GM19238 (cell line): ENCODE results near the gene DOCK4.

Source experiments
- DNase-seq: peaks from one replicate; pipeline ENCODE4 v3.0.0; 2011; ENCODE audit warnings: low spot score; ENCODE audit not compliant: insufficient read length

The DOCK4 gene

DNA sequence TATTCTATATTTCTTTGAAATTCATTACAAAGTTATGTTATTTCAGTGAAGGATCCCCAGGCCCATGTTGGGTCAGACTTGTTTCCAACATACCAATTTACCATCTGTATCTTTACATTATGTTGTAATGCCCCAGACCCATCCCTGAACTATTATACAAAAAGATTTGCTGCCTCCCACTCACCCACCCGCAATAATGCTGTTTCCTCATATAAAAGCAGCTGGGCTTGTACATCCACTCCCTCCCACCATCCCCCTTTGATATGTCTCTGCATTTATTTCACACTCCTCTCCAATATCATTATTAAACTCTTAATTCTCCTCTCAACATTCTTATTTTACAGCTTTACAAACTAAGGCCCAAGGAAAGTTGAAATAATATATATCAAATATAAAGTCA lies 153.7 kb downstream of the DOCK4 start:
- DNase-seq, result no peak

DNA sequence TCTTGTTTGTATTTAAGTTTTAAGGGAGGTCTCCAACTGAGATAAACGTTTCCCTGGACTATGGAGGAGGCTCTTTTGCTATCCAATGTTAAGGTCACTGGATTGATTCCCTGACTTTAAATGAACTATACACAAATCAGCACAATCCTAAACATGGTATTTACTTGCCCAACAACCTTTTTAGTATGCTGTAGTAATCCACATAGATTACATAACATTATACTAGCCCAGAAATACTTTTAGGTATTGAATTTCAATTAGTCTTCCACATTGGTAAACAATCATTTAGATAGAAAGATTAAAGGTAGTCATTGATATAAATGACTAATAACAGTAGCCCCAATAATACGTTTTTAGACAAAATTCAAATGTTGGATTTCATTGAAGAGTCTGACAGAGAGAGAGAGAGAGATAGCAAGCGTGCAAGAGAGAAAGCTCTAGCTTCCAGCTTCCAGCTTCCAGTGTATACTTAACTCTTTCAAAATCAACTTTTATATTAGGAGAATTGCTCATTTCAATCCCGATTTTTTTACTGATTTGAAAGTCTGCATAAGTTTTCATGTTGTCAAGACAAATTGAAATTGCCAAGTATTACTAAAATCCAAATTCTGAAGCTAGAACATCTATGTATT lies 155.8 kb downstream of the DOCK4 start:
- DNase-seq, result no peak

DNA sequence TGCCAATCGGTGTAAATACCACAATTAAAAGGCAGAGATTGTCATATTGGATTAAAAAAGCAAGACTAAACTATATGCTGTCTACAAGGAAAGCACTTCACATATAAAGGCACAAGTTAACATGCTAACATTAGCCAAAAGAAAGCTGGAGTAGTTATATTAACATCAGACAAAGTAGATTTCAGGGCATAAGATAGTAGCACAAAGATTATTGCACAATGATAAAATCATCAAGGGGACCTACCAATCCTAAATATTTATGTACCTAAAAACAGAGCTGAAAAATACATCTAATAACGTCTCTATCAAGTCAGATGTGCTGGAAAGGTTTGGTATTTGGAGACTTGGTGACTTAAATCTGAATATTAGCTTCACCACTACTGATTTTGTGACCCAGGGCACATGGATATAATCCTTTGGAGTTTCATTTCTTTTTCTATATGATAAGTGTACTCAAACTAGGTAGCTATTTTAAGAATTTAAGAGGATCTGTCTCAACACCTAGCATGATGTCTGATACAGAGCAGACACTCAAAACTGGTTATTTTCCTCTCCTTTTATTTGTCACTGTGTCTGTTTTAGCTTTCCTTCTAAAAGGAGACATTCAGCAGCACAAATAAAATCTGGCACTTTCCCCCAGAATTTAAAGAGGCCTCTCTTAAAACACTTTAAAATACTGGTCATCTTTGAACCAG lies 156.5 kb downstream of the DOCK4 start:
- DNase-seq, result no peak

DNA sequence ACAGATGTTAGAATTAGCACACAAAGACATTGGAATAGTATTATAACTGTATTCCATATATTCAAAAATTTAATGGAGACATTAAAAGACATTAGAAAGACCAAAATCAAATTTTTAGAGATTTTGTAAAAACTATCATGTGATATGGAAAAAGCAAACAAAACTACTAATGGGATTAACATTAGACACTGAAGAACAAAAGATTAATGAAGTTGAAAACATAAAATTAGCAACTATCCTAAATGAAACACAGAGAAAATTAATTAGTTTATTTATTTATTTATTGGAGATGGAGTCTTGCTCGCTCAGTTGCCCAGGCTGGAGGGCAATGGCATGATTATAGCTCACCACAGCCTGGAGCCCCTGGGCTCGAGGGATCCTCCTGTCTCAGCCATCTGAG lies 158.8 kb downstream of the DOCK4 start:
- DNase-seq, result no peak

DNA sequence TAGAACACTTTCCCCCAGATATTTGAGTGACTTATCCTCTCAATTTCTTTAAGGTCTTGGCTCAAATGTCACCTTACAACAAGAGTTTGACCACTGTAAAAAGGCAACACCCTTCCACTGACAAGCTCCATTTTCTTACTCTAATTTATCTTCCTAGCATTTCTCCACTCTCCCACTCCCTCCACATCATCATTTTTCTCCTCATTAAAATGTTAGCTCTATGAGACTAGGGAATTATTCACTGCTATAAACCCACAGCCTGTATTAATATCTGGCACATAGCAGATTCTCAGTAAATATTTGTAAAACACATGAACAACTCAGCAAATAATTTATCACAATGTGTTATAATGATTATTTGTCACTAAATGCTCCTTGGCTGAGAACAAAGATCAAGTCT lies 161.0 kb downstream of the DOCK4 start:
- DNase-seq, result no peak

DNA sequence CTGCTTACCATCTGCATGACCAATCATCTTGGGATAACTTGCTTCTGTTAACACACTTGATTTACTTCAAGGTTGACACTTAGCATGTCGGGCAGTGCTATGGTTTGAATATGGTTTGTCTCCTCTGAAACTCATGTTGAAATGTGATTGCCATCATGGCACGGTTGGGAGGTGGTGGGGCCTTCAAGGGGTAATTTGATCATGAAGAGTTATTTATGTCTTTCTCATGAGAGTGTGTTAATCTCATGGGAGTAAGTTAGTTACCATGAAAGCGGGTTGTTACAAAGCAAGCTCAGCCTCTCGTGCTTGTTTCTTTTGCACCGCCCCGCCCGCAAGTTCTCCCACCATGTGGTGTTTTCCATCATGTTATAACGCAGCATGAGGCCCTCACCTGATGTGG lies 163.6 kb downstream of the DOCK4 start:
- DNase-seq, result no peak

DNA sequence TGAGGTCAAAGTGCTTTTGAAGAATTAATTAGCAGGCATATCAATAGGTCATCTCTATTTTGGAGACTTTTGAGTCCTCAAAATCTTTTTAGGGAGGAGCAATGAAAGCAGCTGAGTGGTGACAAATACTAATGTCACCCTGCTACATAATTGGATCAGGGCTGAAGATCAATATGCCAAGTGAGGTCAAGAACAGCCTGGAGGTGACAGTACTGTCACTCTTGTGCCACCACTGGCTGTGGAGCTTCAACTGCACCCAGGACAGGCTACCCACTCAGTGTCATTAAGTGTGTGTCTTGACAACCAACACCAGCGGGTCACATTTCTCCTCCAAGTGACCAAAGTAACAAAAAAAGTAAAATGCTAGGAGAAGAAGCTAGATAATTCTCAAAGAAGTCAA lies 167.8 kb downstream of the DOCK4 start:
- DNase-seq, result no peak

DNA sequence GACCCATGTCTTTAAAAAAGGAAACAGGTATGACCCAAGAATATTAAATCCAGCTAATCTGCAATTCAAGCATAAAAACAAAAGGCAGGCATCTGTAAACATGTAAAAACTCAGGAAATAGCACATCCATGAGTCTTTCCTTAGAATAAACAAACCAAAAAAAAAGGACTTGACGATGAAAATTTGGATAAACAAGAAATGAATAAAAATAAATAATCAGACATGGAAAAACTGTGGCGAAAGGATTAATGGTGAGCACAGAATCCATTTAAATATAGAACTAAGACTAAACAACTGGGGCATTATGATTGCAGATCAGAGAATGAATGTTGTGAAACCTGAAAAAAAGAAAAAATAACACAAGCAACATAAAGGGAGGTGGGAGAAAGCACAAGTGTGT lies 170.1 kb downstream of the DOCK4 start:
- DNase-seq, result no peak

DNA sequence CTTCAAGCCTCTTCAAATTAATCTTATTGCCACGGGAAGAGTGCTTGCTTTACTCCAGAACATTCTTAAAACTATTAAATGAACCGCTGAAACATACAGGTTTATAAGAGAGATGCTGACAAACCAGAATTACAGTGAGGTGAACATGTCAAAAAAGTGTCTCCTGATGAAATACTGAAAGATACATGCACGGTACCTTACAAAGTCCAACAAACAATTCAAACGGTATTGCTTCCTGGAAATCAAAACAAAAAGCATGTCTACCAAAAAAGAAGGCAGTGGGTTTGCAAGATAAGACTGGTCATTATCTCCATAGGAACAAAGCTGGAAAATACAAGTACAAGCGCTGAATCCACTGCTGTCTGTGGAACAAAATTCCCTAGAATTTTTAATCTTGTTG lies 174.5 kb downstream of the DOCK4 start:
- no peak for DNase-seq

DNA sequence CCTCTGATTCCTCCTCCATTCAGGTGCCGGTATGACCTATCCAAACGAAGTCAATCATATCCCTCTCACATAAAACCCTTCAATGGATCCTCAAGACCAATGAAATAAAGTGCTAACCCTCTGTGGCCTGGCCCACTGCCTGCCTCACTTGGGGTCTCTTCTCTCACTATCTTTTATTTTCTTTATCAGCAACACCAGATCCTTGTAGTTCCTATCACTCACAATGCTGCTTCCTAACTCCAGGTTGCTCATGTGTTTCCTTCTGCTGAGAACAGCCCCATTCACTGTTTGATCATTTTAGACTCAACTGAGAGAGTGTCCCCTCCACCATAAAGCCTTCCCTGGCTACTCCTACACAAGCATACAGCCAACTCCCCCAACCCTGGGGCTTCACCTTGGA lies 180.6 kb downstream of the DOCK4 start:
- no peak for DNase-seq

DNA sequence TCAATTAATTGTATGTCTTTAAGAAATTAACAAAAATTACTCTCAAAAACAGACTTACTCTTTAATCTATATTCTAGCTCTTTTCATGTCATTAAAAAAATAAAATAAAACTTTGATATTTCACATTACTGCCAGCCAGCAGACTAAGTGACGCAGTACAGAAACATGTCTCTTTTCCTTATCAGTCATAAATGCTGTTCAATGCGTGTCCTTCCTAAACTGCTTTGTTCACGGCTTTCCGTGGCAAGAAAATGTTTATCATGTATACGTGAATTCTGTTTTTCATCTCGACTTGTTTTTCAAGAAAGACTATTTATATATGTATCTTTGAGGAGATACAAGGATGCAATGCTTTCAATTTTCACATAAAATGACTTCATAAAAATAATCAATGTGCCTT lies 182.4 kb downstream of the DOCK4 start:
- DNase-seq, result no peak

DNA sequence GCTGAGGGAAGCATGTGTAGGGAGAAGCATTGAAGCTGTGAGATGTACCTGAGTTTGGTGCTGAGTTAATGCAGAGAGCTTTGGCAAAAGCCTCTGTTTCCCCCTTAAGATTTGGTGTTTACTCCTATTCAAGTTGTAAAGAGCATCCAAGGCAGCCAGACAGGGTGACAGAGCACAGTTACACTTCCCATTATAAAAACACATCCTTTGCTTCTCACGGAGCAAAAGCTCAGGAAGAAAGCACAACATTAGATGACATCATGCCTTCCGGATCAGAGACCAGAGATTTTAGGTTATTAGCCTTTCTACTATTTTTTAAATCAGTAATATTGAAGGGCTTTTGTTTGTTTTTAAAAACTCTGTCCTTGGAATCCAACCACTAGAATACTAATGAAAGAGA lies 182.9 kb downstream of the DOCK4 start:
- no peak for DNase-seq

DNA sequence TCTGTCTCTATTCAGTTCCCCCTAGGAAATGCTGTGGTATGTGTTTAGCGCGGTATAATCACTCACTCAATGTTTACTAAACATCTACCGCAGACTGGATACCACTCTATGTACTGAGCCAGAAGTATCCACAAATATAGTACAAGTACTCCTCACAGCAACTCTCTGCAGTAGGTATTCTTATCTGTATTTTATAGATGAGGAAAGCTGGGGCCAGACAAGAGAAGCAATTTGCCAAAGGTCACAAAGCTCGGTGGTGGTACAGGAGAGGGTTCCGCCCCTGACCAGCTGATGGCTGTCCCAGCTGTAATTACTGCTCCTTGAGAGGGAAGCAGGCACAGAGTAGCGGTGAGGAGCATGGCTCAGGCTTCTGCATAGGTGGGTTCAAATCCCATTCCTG lies 184.1 kb downstream of the DOCK4 start:
- no peak for DNase-seq

DNA sequence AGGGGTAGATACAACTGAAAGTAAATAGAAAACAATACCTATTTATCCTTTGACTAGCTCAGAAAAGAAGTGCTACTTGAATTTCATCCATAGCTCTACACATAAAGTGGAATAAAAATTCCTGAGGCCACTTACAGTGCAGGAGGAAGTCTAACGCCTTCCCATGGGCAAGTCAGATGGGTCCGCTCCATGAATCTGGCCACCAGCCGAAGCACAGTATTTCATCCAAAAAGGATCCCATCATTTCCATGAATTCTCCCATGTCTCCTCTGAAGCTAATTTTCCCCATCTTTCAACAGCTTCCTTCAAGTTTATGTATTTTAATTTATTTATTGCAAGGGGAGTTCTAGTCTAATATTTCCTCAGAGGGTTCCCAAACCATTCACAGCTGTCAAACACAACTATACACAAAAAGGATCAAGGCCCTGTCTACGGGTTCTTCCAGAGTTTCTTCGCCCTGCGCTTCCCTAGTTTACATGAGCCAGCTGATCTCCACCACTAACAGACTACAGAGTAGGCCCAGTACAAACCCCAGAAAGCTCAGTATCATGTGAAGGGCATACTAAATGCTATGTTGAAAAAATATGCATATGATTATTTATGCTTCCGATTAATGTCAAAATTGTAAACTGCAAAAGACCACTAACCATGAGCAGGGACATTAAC lies 184.7 kb downstream of the DOCK4 start:
- no peak for DNase-seq

DNA sequence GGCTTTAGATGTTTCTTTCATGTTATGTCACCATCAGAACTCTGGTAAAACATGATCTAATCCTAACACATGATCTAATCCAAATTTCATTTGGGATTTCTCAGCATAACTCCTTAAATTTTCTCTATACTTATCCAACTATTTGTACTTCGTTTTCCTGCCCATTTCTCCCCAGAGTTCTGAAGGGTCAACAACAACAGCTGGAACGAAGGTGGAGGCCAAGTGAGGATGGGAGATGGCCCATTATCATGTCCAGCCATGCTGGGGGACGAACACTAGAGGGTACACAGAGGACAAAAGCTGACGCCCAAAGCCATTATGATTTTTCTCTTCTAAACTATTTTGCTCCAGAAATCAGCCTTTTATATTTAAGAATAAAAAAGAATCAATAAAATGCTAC lies 185.4 kb downstream of the DOCK4 start:
- no peak for DNase-seq

DNA sequence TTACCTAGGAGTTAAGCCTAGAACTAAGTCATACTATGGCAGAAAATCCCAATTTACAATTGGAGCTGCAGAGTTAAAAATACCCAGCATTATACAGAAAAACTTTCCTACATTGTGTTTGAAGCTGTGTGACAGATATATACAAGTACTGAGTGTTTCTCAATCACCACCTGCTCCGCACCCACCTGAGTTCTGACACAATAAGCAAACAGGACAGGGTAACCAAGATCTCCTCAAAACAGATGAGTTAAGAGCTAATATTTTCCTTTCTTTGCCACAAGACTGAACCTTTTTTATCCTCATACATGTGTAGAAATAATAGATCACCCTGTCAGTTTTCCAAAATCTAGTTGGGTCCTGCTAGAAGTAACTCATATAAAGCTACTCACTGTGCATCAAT lies 186.3 kb downstream of the DOCK4 start:
- no peak for DNase-seq

DNA sequence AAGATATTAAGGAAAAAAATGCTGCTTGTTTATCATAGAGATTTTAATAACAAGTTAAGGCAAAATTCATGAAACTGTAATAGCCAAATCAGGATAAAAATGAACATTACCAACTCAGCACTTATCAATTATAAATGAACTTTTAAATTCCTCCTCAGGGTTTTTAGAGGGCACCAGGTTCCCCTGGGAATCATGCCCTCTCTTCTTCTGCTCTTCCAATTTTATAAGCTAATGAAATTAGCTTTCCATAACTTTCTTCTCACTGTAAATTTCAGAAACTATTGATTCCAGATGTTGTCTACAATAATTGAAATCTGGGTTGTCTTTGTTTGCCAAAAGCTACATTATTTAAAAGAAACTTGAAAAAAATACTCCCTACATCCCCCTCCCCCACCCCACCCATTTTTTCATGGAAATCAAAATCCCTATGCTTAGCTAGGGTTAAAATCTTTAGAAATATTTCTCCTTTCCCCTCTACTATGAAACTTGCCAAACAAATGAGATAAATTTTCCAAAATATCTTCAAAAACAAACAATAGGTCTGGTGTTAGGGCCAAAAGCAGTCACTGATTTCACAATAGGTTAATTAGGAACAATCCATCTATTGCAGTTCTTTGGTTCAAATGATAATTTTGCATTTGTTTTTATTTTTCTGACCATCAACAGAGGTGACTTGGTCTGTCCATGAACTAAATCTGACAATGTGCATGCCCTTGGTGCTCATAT lies 187.7 kb downstream of the DOCK4 start:
- no peak for DNase-seq

DNA sequence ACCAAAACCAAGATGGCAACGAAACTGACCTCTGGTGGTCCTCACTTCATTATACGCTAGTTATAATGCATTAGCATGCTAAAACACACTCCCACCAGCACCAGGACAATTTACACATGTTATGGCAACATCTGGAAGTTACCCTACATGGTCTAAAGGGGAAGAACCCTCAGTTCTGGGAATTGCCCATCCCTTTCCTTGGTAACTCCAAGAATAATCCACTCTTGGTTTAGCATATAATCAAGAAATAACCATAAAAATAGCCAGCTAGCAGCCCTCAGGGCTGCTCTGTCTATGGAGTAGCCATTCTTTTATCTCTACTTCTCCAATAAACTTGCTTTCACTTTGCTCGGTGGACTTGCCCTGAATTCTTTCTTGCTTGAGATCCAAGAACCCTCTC lies 191.1 kb downstream of the DOCK4 start:
- DNase-seq, result no peak

DNA sequence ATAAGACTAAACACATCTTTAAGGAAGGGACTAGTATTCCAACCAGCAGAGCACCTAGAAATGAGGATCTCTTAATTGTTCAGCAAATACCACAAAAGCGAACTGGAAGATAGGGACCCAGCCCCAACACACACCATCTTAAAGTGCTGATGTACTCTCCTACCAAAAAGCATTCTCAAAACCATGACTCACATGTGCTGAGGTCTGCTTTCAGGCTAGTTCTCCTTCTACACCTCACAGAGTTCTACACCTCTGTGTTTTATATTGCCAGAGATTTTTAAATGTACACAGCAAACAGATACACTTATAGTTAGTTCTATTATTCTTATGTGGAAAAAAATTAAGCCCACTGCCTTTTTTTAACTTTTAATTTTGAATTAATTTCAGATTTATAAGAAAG lies 191.9 kb downstream of the DOCK4 start:
- DNase-seq, result no peak

DNA sequence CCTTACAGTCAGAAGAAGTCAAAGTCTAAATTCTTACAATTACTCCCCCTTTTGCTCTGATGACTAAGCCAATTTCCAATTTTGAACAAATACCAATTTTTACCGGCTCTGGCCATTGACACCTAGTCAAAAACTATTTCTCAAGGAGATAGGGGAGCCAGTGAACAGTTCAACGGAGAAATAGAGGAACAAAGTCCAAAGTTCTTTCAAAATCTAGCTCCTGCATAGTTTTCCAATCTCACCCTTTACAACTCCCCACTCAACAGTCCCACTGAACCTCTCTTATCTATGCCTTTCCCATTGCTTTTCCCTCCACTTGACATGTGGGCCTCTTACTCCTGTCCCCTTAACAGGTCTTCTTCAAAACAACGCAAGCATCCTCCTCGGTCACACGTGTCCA lies 192.9 kb downstream of the DOCK4 start:
- no peak for DNase-seq

DNA sequence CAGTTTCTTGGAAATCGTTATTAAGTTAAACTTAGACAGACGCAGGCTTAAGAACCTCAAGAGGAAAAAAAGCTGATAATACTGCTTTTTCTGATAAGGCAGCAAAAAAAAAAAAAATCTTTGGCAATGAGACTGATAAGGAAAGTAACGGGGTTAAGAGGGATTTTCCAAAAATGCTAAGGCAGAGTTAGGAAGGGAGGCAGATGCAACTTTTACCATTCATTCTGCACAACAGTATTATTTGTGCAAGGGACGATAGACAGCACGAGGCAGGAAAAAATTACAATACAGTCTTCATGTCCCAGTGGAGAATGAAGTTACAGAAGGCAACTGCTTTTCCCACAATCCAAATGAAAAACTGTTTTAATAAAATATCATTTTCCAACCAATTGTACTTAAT lies 194.0 kb downstream of the DOCK4 start:
- no peak for DNase-seq

DNA sequence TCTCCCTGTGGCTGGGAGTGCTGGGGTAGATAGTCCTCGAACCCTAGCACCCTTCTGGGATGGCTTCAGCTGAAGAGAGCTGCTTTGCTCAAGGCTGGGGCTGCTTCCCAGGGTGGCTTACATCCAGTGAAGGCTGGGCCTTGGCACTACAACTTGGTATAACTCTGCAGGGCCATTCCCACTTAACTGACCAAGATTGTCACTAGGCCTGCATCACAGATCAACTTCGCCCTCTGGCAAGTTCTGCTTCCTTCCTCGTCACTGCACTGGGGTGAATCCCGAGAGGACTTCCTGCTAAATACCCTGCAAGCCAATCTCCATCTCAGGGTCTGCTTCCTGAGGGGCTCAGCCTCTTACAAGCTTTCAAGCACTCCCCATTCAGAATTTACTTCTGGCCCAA lies 195.2 kb downstream of the DOCK4 start:
- no peak for DNase-seq
